Limb (tissue), 2 donors: ENCODE results near the gene AGBL4.
A peak's percentile ranks its signal among the peaks of the same experiment; 100 is the strongest.

Source experiments
- DNase-seq, 2 donors: peaks; one replicate each; pipeline ENCODE4 v3.0.0-alpha.2; 2016; ENCODE audit errors: extremely low spot score in 2 of 2

Gene AGBL4

DNA sequence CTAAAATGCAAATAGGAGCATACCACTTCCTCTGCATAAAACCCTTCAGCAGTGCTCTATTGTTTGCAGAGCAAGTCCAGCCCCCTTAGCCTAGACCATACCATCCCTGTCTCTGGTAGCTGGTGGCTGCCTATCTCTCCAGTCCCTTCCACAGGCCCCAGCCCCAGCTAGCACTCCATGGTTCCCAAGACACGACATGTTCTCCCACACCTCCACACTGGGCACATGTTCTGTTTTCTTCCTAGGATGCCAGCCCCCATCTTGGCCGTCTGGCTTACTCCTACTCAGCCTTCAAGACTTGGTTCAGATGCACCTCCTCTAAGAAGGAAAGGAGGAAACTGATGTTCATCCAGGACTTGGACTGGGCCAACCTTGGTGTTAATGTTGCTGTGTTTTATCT, 1355.4 kb downstream of the AGBL4 start:
- DNase-seq: no peak

DNA sequence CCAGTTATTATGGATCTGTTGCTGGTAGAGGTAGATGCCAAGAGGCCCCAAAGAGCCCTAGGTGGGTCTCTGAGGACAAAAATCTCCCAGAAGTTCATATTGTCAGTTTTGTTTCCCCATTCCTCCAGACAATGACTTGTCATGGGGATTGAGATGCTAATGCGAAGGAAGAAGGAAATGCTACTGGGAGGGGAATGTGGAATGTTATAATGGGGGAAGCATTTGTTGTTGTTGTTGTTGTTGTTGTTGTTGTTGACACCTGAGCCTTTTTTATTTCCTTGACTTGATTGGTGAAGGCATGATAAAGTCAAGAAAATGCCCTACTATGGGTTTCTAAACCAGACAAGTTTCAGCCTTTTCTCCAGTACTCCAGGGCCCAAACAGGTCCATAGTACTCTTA, 1356.0 kb downstream of the AGBL4 start:
- no peak for DNase-seq

DNA sequence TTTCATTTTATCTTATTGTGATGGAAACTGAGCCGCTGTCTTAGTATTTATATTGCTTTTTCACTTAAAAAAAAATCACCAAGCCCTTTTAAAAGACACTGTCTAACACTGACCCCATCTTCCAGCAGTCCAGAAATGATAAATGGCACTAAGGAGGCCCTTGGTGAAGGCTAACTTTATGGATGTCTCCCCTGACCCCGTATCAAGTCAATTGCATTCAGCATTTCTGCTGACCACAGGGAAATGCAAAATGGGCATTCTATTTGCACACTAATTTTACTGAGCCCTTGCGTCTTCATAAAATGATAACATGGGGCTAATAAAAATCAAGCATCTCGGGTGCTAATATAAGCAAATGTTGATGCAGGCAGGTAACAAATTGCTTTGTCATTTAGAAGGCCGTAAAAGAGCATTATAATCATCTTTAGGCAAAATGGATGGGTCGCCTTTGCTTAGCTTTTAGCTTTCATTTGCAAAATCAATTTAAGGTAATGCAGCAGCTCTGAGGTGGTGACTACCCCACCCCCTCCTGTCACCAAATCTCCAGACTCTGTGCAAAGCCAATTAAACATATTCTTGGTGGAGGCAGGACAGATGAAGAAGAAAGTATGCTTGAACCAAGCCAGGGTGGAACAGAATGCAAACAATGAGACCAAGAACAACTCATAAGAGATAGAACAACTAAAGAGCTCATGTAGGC, 1357.9 kb downstream of the AGBL4 start:
- no peak for DNase-seq

DNA sequence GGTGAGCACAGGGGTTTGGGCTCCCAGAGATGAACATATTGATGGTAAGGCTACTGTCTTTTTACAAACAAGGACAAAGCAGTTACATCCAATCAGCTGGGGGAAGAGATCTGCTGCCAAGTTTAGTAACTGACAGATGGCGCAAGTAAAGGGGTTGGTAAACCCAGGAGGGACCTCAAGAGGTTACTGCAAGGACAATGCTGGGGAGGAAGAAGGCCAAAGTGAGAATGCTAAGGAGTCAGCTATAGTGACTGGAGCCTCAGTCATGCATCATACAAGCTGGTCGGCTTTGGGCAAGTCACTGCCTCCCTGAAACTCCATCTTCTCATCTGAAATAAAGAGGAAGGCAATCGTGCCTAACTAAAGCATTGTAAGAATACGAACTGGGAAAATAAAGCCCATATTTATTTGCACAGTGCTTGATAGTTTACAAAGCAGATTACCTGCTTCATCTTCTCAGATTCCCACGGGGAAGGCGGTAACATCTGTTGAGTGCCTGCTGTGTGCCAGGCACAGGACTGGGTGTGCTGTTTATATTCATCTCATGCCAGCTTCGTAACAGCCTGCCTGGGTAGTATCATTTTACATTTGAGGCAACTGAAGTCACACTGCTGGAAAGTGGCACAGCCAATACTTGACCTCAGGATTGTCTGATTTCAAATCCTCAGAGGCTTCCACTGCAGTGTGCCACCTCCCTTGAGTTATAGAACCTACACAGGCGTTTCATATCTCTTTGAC, 1361.9 kb downstream of the AGBL4 start:
- no peak for DNase-seq

DNA sequence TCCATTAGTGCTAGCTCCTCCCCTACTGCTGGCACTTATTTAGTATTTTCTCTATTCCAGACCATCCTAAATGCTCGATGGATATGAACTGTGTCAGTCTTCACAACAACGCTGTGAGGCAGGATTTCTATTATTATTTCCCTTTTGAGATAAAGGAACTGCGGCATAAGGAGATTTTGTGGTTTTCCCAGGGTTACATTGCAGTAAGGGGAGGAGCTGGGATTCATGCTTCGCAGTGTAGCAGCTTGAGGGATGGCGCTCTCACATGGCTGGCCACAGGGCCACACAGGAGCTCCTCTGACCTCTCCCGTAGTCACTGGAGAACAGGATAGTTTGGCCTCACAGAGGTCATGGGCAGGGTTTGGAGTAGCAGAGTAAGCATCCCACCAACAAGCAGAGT, 1364.0 kb downstream of the AGBL4 start:
- no peak for DNase-seq

DNA sequence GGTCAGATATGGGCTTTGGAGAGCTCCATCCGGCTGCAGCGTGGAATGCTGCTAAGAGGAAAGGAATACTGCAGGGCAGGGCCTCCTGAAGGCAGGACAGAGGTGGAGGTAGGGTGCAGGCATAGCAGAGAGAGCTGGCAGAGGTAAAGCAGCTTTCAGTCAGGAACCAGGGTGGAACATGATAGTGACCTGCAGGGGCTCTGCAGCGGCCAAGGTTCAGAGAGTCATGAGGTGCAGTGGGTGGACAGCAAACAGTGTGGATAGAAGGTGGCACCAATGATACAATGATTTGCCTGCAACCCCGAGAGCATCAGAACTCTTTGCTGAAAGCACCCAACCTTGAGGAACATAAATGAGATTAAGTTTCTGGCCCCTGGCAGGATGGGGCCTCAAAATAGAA, 1366.3 kb downstream of the AGBL4 start:
- no peak for DNase-seq

DNA sequence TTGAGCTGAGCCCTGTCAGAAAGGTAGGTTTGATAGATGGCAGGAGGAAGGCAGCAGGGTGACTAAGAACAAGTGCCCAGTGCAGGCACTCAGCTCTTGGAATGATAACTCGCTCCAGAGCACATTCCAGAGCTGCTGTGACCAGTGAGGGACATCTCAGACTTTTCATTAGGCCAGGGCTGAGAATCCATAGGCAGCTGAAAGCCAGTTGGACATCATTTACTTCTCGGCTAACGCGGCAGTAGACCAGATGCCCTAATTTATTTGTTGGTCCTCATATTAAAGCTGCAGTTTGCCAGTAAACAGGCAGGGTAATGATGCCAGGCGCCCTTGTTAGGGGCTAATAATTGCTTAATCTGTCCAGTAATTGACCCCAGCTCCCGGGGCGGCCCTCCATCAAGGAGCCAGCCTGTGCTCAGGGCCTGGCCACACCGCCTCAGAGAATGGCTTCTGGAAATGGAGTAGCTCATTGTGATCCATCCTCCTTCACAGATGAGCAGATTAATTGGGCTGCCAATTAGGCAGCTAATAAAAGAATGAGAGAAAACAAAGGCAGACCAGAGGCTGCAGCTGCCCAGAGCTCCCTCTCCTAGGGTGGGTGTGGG, 1369.0 kb downstream of the AGBL4 start:
- DNase-seq: no peak

DNA sequence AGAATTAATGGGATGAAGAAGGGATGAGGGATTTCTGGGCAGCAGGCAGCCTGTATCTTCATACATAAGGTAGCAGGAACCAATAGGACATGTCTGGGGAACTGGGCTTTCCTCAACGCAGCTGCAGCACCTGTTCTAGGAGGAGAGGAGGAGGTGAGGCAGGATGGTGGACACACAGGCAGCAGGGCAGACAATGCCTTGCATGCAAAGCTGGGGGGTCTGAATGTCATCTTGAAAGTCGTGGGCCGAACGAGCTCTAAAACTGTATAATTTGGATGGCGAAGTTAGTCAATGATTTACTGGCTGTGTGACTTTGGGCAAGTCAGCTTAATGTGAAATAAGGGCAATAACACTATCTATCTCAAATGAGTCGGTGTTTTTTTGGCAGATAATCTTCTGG, 1371.4 kb downstream of the AGBL4 start:
- no peak for DNase-seq

DNA sequence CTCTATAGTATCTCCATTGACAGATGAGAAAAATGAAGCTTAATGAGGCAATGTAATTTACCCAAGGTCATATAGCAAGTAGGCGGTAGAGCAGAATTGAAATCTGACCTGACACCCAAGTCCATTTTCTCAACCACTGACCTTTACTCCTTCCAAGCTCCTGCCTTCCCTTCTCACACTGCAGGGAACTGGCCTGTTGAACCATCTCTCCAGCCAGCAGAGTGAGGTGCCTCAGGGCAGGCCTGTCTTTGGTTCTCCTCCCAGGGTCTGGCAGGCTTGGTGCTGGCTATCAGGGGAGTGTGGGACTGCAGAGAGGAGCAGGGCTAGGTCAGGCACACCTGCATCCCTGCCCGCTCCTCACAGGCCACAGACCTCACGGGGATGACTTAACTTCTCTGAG, 1373.9 kb downstream of the AGBL4 start:
- DNase-seq: no peak

DNA sequence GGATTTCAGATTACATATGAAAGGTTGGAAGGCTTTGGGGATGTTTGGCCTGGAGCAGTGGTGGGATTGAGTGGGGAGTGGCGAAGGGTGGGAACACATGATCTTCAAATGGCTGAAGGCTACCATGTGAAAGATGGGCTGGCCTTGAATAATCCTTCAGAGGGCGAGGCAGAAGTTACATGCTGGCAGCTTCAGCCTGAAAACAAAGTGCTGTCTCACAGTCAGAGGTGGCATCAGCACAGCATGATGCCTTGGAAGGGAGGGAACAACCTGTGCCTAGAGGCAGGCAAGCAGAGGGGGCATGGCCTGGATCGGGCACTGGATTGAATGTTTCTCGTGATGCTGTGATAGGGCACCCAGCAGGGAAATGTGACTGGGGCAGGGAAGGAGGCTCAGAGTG, 1377.9 kb downstream of the AGBL4 start:
- no peak for DNase-seq

DNA sequence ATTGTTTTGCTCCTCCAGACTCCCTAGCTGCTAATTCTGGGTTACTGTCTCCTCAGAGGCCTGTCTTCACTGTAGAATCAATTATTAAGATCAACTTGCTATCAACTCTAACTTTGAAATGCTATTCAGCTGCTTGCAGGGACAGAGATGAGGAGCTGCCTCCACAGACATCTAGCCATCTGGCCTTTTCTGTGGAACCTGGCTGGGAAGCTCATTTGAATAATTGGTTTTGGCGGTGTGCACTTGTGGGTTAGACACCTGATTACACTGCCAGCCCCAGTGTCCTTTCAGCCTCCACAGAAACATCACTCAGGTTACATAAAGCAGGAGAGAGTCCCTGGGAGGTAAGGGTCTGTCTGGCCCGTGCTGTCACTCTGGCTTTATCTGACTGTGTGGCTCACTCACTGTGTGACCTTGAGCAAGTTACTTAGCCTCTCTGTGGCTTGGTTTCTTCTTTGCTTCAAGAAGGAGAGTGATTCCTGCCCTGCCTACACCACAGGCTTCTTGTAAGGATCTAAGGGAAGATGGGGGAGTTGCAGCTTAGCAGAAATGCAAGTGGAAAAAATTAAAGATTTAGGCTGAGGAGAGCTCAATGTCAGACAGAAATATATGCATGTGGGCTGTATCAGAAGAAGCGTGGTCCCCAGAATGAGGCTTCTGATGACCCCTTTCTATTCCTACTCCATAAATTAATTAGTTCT, 1378.7 kb downstream of the AGBL4 start:
- DNase-seq: no peak

DNA sequence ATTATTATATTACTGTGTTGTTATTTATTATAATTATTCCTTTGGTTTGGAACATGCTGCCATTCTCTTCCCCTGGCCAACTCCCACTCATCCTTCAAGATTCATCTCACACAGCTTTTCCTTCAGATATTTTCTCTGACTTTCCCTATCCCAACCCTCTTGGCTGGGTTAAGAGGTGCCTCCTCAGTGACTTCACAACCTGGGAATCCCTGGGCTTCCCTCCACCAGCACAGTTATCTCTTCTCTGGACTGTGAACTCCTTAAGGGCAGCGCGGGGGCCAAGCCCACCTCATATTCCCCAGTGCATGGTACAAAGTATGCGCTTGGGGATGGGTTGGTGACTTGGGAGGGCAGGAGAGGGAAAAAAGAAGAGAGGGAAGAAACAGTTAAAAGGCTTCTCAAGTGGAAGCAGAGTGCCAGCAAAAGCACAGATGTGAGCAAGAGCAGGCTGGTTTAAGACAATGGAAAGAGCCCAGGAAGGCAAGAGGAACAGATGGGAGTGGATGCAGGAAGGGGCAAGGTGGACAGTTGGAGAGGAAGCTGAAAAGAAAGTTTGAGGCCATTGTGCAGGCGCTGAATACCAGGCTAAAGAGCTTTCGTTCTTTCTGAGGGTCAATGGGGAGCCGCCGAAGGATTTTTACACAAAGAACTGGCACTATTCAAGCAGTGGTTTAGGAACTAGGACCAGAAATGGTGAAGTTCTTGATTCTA, 1379.4 kb downstream of the AGBL4 start:
- no peak for DNase-seq

DNA sequence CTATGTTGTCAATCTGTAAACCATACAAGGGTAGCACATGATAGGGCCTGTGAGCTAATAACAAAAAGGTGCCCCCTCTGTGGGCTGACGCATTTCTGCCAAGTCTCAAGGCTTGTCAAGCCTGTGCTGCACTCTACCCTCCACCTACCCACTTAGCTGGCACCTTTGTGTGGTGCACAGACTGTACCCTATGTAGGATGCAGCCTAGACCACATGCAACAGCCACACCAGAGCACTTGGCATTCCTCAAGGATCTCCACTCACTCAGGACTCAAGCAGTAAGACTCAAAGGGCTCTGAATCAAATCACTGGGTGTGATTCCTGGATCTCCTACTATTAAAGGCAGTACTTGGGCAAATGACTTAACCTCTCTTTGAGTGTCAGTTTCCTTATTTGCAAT, 1380.6 kb downstream of the AGBL4 start:
- no peak for DNase-seq

DNA sequence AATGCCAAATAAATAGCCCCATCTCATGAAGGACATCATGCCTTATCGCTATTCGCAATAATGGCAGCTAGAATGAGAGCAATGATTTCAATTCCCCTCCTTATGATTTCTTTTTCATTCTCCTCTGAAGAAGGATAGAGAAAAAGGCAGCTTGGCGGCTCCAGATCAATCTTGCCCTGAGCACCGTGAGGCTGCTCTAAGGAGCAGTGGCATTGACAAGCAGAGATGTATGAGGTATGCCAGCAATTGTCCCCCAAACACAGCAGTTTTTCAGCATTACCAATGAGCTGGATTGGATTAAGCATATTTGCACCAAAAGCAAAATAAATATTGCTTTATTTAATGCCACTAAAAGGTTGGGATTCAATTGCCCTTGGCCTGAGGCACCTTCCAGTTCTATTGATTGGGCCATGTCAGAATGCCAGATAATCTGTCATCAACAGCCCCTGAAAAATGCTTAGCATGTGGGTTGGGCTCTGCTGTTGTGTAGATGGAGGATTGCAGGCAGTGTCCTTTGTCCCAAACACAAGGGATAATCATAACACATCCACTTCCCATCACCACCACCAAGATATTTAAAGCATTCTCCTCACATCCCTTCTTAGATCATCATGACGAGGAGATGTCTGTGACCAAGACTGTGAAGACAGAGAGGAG, 1382.8 kb downstream of the AGBL4 start:
- no peak for DNase-seq

DNA sequence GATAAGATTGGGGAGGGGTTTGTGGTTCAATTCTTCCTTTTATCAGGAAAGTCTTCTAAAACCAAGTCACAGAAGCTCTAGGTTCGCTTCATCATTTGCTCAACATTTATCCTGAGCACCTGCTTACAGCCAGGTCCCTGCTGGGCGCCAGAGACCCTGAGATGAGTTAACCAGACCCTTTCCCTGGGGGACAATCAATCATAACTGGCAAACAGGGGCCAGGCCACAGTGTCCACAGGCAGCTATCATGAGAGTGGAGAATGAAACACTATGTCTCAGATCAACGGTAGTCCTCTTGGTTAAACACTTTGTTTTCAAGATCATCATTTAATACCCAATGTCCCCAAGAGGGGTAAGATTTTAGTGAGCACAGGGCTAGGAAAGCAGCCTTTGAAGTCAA, 1393.9 kb downstream of the AGBL4 start:
- no peak for DNase-seq

DNA sequence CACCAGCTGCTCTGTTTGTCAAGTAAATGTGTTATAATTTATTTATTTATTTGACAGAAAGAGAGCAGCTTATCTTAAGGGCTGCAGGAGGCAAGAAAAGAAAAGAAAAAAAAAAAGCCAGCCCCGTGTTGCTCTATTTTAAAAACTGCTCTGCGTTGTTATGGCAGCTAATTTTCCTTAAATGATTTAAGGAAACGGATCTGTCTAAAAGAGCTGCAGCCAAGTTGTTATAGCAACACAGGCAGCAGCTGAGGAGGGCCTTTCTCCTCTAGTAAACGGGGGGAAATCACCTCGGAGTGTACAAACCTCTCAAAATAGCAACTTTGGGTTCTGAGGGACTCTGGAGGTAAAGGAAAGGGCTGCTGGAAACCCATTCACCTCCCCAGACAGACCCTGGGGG, 1396.3 kb downstream of the AGBL4 start:
- DNase-seq: peak; percentile 44 to 52

DNA sequence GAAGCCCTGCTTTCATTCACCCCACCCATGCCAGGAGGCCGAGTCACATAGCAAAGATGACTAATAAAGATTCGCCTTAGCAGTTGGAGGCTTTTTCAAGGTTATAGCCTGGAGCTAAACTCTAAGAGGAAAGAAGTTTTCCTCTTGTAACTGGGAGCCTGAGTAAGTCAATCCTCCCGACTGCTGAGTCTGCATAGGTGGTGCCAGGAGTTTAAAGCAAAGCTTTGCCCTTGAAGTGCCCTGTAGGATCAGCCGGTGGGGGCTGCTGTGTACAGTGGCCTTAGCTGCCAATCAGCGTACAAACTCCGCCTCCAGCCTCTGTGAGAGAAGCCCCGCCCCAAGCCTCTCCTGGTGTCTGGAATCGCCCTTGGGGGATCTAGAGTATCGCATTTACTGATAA, 1404.2 kb downstream of the AGBL4 start:
- peak in 1 of 2 donors; percentile 56 for DNase-seq

DNA sequence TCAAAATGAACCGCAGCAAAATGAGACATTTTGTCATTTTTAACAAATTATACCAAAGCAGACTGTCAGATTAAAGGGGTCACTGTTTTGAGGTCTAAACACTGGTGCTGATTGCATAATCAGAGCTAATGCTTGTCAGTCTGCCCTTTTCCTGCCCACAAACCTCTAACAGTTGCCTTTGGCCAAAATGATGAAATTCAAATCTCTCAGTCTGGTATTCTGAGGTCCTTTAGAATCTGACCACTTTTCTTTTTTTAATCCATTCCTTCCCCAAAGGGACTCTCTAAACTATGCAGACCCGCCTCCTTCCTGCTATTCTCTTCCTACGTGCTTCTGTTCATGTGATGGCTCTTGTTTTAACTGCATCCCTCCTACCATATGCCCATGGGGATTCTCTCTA, 1406.5 kb downstream of the AGBL4 start:
- no peak for DNase-seq

DNA sequence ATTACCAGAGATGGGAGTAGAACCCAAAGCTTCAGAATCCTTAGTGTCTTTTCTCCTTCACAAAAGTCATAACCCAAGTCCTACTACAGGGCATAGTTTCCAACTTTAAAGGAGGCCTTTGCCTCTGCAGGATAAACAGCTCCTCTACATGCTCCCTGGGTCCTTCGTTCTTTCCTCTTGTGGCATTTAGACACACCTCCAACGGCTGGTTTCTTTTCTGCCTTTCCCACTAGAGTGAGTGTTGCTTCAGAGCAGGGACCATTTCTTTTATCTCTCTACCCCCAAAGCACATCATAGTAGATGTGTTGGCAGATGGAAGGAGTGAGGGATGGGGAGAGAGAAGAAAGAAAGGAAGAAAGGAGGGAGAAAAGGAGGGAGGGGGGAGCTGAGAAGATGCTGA, 1407.0 kb downstream of the AGBL4 start:
- no peak for DNase-seq

DNA sequence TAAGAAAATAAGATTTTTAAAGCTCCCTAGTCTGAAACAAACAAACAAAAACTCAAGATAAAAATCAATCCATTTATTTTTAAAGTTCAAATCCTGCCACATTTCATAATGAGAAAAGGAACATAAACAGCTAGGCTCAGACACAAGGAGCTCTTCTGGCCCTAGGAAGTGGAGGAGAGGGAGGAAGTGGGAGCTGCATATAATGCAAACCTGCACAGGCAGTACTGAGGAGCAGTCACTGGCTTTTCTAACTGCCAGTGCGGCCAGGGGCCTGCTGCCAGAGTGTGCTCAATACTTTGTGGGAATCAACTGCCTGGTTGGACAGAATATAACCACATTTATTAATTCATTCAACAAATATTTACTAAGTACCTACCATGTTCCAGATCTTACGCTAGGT, 1411.9 kb downstream of the AGBL4 start:
- no peak for DNase-seq
